HepG2 (cell line): ENCODE data around the gene XCL2. TPM values are rescaled to one million over a fixed set of nuclear protein-coding genes. Genes with fewer than 3 reads are reported as not detected.

Experiments used
- ATAC-seq: fragments of 200-7000 bp; cut with Tn5 transposase; 3 replicates; pipeline ENCODE4 v1.9.1; 2020; ENCODE audit warnings: mild to moderate bottlenecking, moderate library complexity
- BruUV-seq: library from RNA; stranded (reverse); fragments of 400-500 nt; replicated peaks from 2 replicates; lab custom pipeline; 2021; lab: Mats Ljungman, UMichigan
- CTCF ChIA-PET: fragments of 300-600 bp; formaldehyde crosslinking; extraction: SDS; loops from one replicate; lab custom pipeline; 2021; ENCODE audit warnings: low total read pairs, inconsistent platforms, low intra/inter-chr PET ratio; lab: Yijun Ruan, JAX
- POLR2A ChIA-PET: fragments of 350-600 bp; sonication (Branson Sonifier 250); formaldehyde crosslinking; loops from one replicate; lab custom pipeline; 2020; ENCODE audit warnings: antibody characterized with exemption, inconsistent platforms; lab: Yijun Ruan, JAX
- DNase-seq: peaks from one replicate; pipeline ENCODE4 v3.0.0-alpha.2; 2015; ENCODE audit warnings: low spot score
- FAIRE-seq: peaks from 3 replicates; lab custom pipeline; 2011; peaks lifted over from hg19 to GRCh38; lab: Jason Lieb, UNC
- H2AFZ ChIP-seq: one replicate; pipeline ENCODE4 v1.6.1; 2011; ENCODE audit warnings: low read length, inconsistent platforms
- H3K27ac ChIP-seq: fragments of 300-600 bp; 3 replicates; pipeline ENCODE4 v1.8.0; 2011; ENCODE audit warnings: mixed run types, mild to moderate bottlenecking, mixed read lengths, low read length, inconsistent platforms; ENCODE audit not compliant: insufficient read depth; ENCODE audit errors: extremely low read length
- H3K27me3 ChIP-seq, 2 experiments: fragments of 200-600 bp in 1 of 2; 2 replicates in 1 of 2; 3 replicates in 1 of 2; pipeline versions ENCODE4 v1.6.0 to v1.8.0; 2011; ENCODE audit warnings: low read length in 2 of 2, mild to moderate bottlenecking in 2 of 2, moderate library complexity in 2 of 2, inconsistent platforms in 1 of 2; ENCODE audit not compliant: insufficient read depth in 2 of 2, control insufficient read depth in 1 of 2
- H3K36me3 ChIP-seq, 2 experiments: fragments of 200-600 bp in 1 of 2; replicated peaks in 1 of 2; 2 replicates in 1 of 2; 3 replicates in 1 of 2; pipeline versions ENCODE4 v1.5.1 to v1.8.0; 2011; ENCODE audit warnings: low read length in 2 of 2, inconsistent platforms in 1 of 2; ENCODE audit not compliant: insufficient read depth in 2 of 2, control insufficient read depth in 1 of 2
- H3K4me1 ChIP-seq: 2 replicates; pipeline ENCODE4 v1.5.1; 2012; ENCODE audit warnings: low read length, inconsistent platforms; ENCODE audit not compliant: insufficient read depth
- H3K4me2 ChIP-seq: 2 replicates; pipeline ENCODE4 v1.6.0; 2011; ENCODE audit warnings: low read depth, low read length, inconsistent platforms
- H3K4me3 ChIP-seq, 3 experiments: fragments of 200-600 bp in 1 of 3; sonication (generic), shearing (Covaris generic) in 1 of 3; replicated peaks in 1 of 3; 2 replicates each; pipeline ENCODE4 v1.5.1; 2011 to 2016; ENCODE audit warnings: low read length in 3 of 3, inconsistent platforms in 2 of 3, low read depth in 2 of 3, mild to moderate bottlenecking in 2 of 3, control low read depth in 1 of 3, mixed read lengths in 1 of 3; ENCODE audit not compliant: insufficient read depth in 1 of 3
- H3K79me2 ChIP-seq: one replicate; pipeline ENCODE4 v1.6.1; 2011; ENCODE audit warnings: low read length, inconsistent platforms; ENCODE audit not compliant: insufficient read depth
- H3K9ac ChIP-seq: 2 replicates; pipeline ENCODE4 v1.6.0; 2011; ENCODE audit warnings: mild to moderate bottlenecking, low read depth, low read length, inconsistent platforms; ENCODE audit not compliant: insufficient read depth
- H3K9me3 ChIP-seq: 2 replicates; pipeline ENCODE4 v1.5.1; 2012; ENCODE audit warnings: mild to moderate bottlenecking, low read length
- H4K20me1 ChIP-seq: 2 replicates; pipeline ENCODE4 v1.6.0; 2011; ENCODE audit warnings: inconsistent platforms, mild to moderate bottlenecking, low read length, moderate library complexity; ENCODE audit not compliant: insufficient read depth
- EP300 ChIP-seq, 3 experiments: sonication (generic) in 1 of 3; formaldehyde crosslinking in 1 of 3; IDR thresholded peaks; 2 replicates each; pipeline versions ENCODE4 v1.5.1 to v1.6.1; 2011 to 2020; ENCODE audit warnings: low read depth in 2 of 3, low read length in 2 of 3, borderline replicate concordance in 1 of 3, improper control_type of control experiment in 1 of 3, mild to moderate bottlenecking in 1 of 3, missing genetic modification reagents in 1 of 3, moderate library complexity in 1 of 3
- HNF4G ChIP-seq, 2 experiments: sonication (generic) in 1 of 2; formaldehyde crosslinking in 1 of 2; IDR thresholded peaks; 2 replicates each; pipeline versions ENCODE4 v1.4.0 to v1.6.1; 2011 to 2020; ENCODE audit warnings: borderline replicate concordance in 2 of 2, low read depth in 2 of 2, mild to moderate bottlenecking in 2 of 2, low read length in 1 of 2, missing genetic modification reagents in 1 of 2, moderate library complexity in 1 of 2
- JARID2 ChIP-seq: sonication (generic); formaldehyde crosslinking; IDR thresholded peaks from 2 replicates; pipeline ENCODE4 v1.8.1; 2023; ENCODE audit warnings: missing genetic modification reagents, inconsistent platforms; ENCODE audit not compliant: insufficient replicate concordance
- RFX1 ChIP-seq: fragments of 450-650 bp; IDR thresholded peaks from 2 replicates; pipeline ENCODE4 v1.6.1; 2017
- TEAD2 ChIP-seq: sonication (generic); formaldehyde crosslinking; IDR thresholded peaks from 2 replicates; pipeline ENCODE4 v1.9.0; 2021; ENCODE audit warnings: missing genetic modification reagents
- ZBTB1 ChIP-seq: sonication (generic); formaldehyde crosslinking; IDR thresholded peaks from 2 replicates; pipeline ENCODE4 v1.4.0; 2020; ENCODE audit warnings: missing genetic modification reagents, borderline replicate concordance
- ZKSCAN1 ChIP-seq: fragments of 150-350 bp; IDR thresholded peaks from 2 replicates; pipeline ENCODE4 v1.6.1; 2014; ENCODE audit warnings: low read length
- ZNF543 ChIP-seq: sonication (generic); formaldehyde crosslinking; IDR thresholded peaks from 2 replicates; pipeline ENCODE4 v1.4.0; 2020; ENCODE audit warnings: mild to moderate bottlenecking, missing genetic modification reagents
- ZNF549 ChIP-seq: sonication (generic); formaldehyde crosslinking; IDR thresholded peaks from 2 replicates; pipeline ENCODE4 v1.5.0; 2020; ENCODE audit warnings: missing genetic modification reagents
- ZNF724P ChIP-seq: sonication (generic); formaldehyde crosslinking; IDR thresholded peaks from 2 replicates; pipeline ENCODE4 v1.8.0; 2022; ENCODE audit warnings: missing genetic modification reagents, borderline replicate concordance
- WGBS: methylation state at CpG from one replicate; pipeline ENCODE4 v1.1.6; 2017; ENCODE audit warnings: low lambda C conversion rate; 5-methylcytosine and 5-hydroxymethylcytosine counted together
- in situ Hi-C: cut with HindIII; loops from 2 replicates; pipeline ENCODE4 v1.10.0; 2017; ENCODE audit warnings: low pct_unique_long_range_greater_than_20kb; ENCODE audit not compliant: extremely low pct_ligation_motif_present
- intact Hi-C: fragments of 100-400 bp; cut with micrococcal nuclease; formaldehyde crosslinking; loops from one replicate; pipeline ENCODE4 v1.10.0; 2022; ENCODE audit not compliant: unreplicated experiment
- polyA plus RNA-seq, 8 experiments: library from polyadenylated mRNA; depleted of rRNA in 3 of 8; stranded (reverse) in 7 of 8; unstranded in 1 of 8; fragments of >200 nt; fragmentation: Illumina TruSeq in 4 of 8; extraction: Trizol in 4 of 8; gene quantifications; 2 replicates each; pipeline versions ENCODE4 v1.2.1 to v1.2.3, GENCODE V29; 2011 to 2016; ENCODE audit warnings: low read depth in 4 of 8, missing spikeins in 1 of 8, mixed read lengths in 1 of 8; ENCODE audit not compliant: insufficient read depth in 1 of 8
- total RNA-seq, 5 experiments: library from RNA; depleted of rRNA; stranded (reverse); fragments of >200 nt; fragmentation: Illumina TruSeq; extraction: Trizol; gene quantifications; 2 replicates each; pipeline ENCODE4 v1.2.3, GENCODE V29; 2016; ENCODE audit warnings: low read depth in 1 of 5
- TF ChIP-seq, protein P1 (sequence below): sonication (generic); formaldehyde crosslinking; IDR thresholded peaks from 2 replicates; pipeline ENCODE4 v1.4.0; 2020; ENCODE audit warnings: mild to moderate bottlenecking, missing genetic modification reagents
- TF ChIP-seq, protein P2 (sequence below): sonication (generic); formaldehyde crosslinking; IDR thresholded peaks from 2 replicates; pipeline ENCODE4 v1.4.0; 2020; ENCODE audit warnings: low read depth, mild to moderate bottlenecking, missing genetic modification reagents

The XCL2 gene
- total and polyA plus RNA-seq, 2 of the 13 experiments (the other 11 are each of a cell fraction or from before 2014, with no cell fraction given): 0.50 TPM; not detected in 1

DNA sequence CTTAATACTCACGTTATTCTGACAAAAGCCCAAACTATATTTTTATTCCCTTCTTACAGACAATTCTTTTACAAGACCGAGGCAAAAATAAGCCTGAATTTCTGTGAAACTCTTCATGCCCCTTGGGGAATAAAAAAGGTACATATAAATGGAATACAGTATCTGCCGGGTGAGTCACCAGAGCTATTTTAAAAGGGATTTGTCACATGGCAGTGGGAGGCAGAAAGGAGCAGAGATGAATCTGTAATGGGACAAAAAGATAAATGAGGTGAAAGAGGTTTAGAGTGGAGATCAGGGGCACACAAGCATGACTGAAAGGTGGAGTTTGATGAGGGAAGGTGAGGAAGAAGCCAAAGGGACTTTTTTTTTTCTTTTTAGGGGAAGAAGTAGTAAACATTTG lies 41.4 kb upstream of the XCL2 start:
- in situ Hi-C loops: loop anchor here (10.0 kb wide), 1 partner anchor 240 kb away; no protein-coding TSS in a partner anchor
- Histone ChIP-seq H3K4me1 (no peaks in the 10 kb centered on the region), H3K79me2 (no peaks in the 10 kb centered on the region), H3K27ac (no peak overlapping the region), H3K4me3 (no peak overlapping the region), H2AFZ (no peak overlapping the region), H3K9ac (no peak overlapping the region), H3K36me3 (no peaks in the 10 kb centered on the region), H3K27me3 (no peaks in the 10 kb centered on the region; a peak in 1 of 5 replicates)
- no TSS peak for BruUV-seq
- WGBS: 24% methylated on average over 3 of the region's 3 CpGs
- POLR2A ChIA-PET: no interaction called here
- ATAC-seq: no peak
- CTCF ChIA-PET: no interaction called here
- intact Hi-C loops: no loop called here
- TF ChIP-seq EP300 (IDR thresholded peaks at IDR 0.05; ENCODE audit: low read depth in 2 of 2, low read length in 2 of 2) (no peak), EP300 (CRISPR knock-in tag; IDR thresholded peaks at IDR 0.05; ENCODE audit: borderline replicate concordance) (no peak)
- TF ChIP-seq, all 625 proteins: peak for 0
- DNase-seq (no peak), FAIRE-seq (no peak)
- Histone ChIP-seq H3K4me2 (no peak overlapping the region), H3K9me3 (no peaks in the 10 kb centered on the region), H4K20me1 (no peaks in the 10 kb centered on the region)

DNA sequence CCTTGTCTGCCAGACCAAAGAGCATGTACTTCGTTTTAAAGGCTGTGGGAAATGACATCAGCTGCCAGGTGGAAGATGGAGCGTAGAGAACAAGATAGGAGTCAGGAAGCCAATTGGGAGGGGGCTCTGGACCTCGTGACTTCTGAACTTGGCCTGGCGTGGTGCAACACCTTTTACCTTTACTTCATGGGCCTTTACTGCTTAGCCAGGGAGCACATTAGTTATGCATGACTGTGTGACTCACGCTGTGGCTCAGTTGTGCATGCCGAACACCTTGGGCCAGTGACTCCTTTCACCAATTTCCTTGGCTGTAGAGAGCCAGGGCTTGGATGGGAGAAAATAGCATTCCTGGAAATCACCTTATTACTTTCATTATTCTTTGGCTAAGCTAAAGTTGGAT lies 39.8 kb upstream of the XCL2 start:
- FAIRE-seq (no peak), DNase-seq (no peak), ATAC-seq (no peak)
- Histone ChIP-seq H3K4me1 (no peaks in the 10 kb centered on the region), H3K27ac (no peak overlapping the region), H4K20me1 (no peaks in the 10 kb centered on the region), H3K27me3 (no peaks in the 10 kb centered on the region), H3K4me3 (no peak overlapping the region), H3K9me3 (no peaks in the 10 kb centered on the region), H3K4me2 (no peak overlapping the region), H3K79me2 (no peaks in the 10 kb centered on the region), H3K9ac (no peak overlapping the region), H3K36me3 (no peaks in the 10 kb centered on the region), H2AFZ (no peak overlapping the region)
- ChIA-PET CTCF (no interaction called here), POLR2A (no interaction called here)
- in situ Hi-C loops: loop anchor here (10.0 kb wide), 1 partner anchor 239 kb away; no protein-coding TSS in a partner anchor
- no TSS peak for BruUV-seq
- 80% methylated on average over 6 of the region's 6 CpGs for WGBS
- intact Hi-C loops: no loop called here
- TF ChIP-seq, protein P1, sequence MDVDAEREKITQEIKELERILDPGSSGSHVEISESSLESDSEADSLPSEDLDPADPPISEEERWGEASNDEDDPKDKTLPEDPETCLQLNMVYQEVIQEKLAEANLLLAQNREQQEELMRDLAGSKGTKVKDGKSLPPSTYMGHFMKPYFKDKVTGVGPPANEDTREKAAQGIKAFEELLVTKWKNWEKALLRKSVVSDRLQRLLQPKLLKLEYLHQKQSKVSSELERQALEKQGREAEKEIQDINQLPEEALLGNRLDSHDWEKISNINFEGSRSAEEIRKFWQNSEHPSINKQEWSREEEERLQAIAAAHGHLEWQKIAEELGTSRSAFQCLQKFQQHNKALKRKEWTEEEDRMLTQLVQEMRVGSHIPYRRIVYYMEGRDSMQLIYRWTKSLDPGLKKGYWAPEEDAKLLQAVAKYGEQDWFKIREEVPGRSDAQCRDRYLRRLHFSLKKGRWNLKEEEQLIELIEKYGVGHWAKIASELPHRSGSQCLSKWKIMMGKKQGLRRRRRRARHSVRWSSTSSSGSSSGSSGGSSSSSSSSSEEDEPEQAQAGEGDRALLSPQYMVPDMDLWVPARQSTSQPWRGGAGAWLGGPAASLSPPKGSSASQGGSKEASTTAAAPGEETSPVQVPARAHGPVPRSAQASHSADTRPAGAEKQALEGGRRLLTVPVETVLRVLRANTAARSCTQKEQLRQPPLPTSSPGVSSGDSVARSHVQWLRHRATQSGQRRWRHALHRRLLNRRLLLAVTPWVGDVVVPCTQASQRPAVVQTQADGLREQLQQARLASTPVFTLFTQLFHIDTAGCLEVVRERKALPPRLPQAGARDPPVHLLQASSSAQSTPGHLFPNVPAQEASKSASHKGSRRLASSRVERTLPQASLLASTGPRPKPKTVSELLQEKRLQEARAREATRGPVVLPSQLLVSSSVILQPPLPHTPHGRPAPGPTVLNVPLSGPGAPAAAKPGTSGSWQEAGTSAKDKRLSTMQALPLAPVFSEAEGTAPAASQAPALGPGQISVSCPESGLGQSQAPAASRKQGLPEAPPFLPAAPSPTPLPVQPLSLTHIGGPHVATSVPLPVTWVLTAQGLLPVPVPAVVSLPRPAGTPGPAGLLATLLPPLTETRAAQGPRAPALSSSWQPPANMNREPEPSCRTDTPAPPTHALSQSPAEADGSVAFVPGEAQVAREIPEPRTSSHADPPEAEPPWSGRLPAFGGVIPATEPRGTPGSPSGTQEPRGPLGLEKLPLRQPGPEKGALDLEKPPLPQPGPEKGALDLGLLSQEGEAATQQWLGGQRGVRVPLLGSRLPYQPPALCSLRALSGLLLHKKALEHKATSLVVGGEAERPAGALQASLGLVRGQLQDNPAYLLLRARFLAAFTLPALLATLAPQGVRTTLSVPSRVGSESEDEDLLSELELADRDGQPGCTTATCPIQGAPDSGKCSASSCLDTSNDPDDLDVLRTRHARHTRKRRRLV (CRISPR knock-in tag): no peak
- TF ChIP-seq ZBTB1 (CRISPR knock-in tag) (no peak), RFX1 (no peak), TEAD2 (no peak), ZNF724P (no peak), HNF4G (IDR thresholded peaks at IDR 0.05; ENCODE audit: borderline replicate concordance, low read depth, low read length) (no peak), HNF4G (CRISPR knock-in tag; IDR thresholded peaks at IDR 0.05; ENCODE audit: borderline replicate concordance, low read depth) (no peak), JARID2 (CRISPR knock-in tag) (no peak), ZNF543 (no peak), ZKSCAN1 (no peak), ZNF549 (no peak)
- TF ChIP-seq, protein P2, sequence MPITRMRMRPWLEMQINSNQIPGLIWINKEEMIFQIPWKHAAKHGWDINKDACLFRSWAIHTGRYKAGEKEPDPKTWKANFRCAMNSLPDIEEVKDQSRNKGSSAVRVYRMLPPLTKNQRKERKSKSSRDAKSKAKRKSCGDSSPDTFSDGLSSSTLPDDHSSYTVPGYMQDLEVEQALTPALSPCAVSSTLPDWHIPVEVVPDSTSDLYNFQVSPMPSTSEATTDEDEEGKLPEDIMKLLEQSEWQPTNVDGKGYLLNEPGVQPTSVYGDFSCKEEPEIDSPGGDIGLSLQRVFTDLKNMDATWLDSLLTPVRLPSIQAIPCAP (CRISPR knock-in tag): no peak
